GM23338 (cell line): Measurements from ENCODE around the gene PDIA6. TPM values are rescaled to one million over a fixed set of nuclear protein-coding genes. Genes with fewer than 3 reads are reported as not detected.

Experiments
- ATAC-seq: fragments of 200-7000 bp; cut with Tn5 transposase; 3 replicates; pipeline ENCODE4 v1.9.1; 2020
- DNase-seq: peaks from one replicate; pipeline ENCODE4 v3.0.0-alpha.2; 2015; ENCODE audit warnings: low spot score
- H2AFZ ChIP-seq: fragments of 200-600 bp; sonication (generic); 2 replicates; pipeline ENCODE4 v1.8.0; 2016; ENCODE audit warnings: antibody characterized with exemption, mild to moderate bottlenecking, moderate library complexity
- H3F3A ChIP-seq: fragments of 200-600 bp; sonication (generic); replicated peaks from 2 replicates; pipeline ENCODE4 v1.8.0; 2017; ENCODE audit warnings: antibody characterized with exemption, mixed run types, low read depth
- H3K27ac ChIP-seq: fragments of 200-600 bp; sonication (generic); 2 replicates; pipeline ENCODE4 v1.6.1; 2016; ENCODE audit warnings: low read depth
- H3K27me3 ChIP-seq: fragments of 200-600 bp; sonication (generic); 2 replicates; pipeline ENCODE4 v1.8.0; 2016; ENCODE audit warnings: mild to moderate bottlenecking, mixed run types, moderate library complexity; ENCODE audit not compliant: insufficient read depth
- H3K36me3 ChIP-seq: fragments of 200-600 bp; sonication (generic); 2 replicates; pipeline ENCODE4 v1.8.0; 2016; ENCODE audit warnings: mild to moderate bottlenecking; ENCODE audit not compliant: insufficient read depth
- H3K4me1 ChIP-seq: fragments of 200-600 bp; sonication (generic); 2 replicates; pipeline ENCODE4 v1.8.0; 2016; ENCODE audit warnings: mild to moderate bottlenecking, moderate library complexity; ENCODE audit not compliant: insufficient read depth
- H3K4me2 ChIP-seq: fragments of 200-600 bp; sonication (generic); 2 replicates; pipeline ENCODE4 v1.7.1; 2017; ENCODE audit warnings: mixed run types
- H3K4me3 ChIP-seq: fragments of 200-600 bp; sonication (generic); 2 replicates; pipeline ENCODE4 v1.6.1; 2016; ENCODE audit warnings: mixed run types
- H3K79me2 ChIP-seq: fragments of 200-600 bp; sonication (generic); replicated peaks from 2 replicates; pipeline ENCODE4 v1.8.0; 2017; ENCODE audit warnings: mild to moderate bottlenecking; ENCODE audit not compliant: insufficient read depth
- H3K9me2 ChIP-seq: fragments of 200-600 bp; sonication (generic); 2 replicates; pipeline ENCODE4 v1.8.0; 2017; ENCODE audit not compliant: insufficient read depth
- H4K20me1 ChIP-seq: fragments of 200-600 bp; sonication (generic); replicated peaks from 2 replicates; pipeline ENCODE4 v1.8.0; 2017; ENCODE audit warnings: mild to moderate bottlenecking; ENCODE audit not compliant: insufficient read depth
- H3K27ac Mint-ChIP-seq: 2 replicates; pipeline ENCODE4 v1.8.0; 2020; ENCODE audit warnings: inconsistent platforms, mild to moderate bottlenecking, moderate library complexity, mixed read lengths
- H3K27me3 Mint-ChIP-seq: 3 replicates; pipeline ENCODE4 v1.8.0; 2022; ENCODE audit warnings: low read depth, mild to moderate bottlenecking, moderate library complexity, mixed read lengths, inconsistent platforms; ENCODE audit not compliant: insufficient read depth, poor library complexity
- H3K36me3 Mint-ChIP-seq: 3 replicates; pipeline ENCODE4 v1.8.0; 2021; ENCODE audit warnings: low read depth, mild to moderate bottlenecking, inconsistent platforms, moderate library complexity, mixed read lengths
- H3K4me1 Mint-ChIP-seq: 3 replicates; pipeline ENCODE4 v1.8.0; 2020; ENCODE audit warnings: mild to moderate bottlenecking, inconsistent platforms, mixed read lengths
- H3K4me3 Mint-ChIP-seq: 3 replicates; pipeline ENCODE4 v1.8.0; 2021; ENCODE audit warnings: moderate library complexity, mild to moderate bottlenecking, inconsistent platforms, mixed read lengths
- H3K9me3 Mint-ChIP-seq: 3 replicates; pipeline ENCODE4 v1.8.0; 2020; ENCODE audit warnings: moderate library complexity, mild to moderate bottlenecking, inconsistent platforms, mixed read lengths
- CREB1 ChIP-seq: fragments of 250-450 bp; sonication (Bioruptor Pico); IDR thresholded peaks from 2 replicates; pipeline ENCODE4 v1.5.0; 2020; ENCODE audit warnings: low read depth, mild to moderate bottlenecking, moderate library complexity
- CTCF ChIP-seq, 2 experiments: fragments of 200-600 bp in 1 of 2; sonication (generic) in 1 of 2; conservative IDR thresholded peaks; 2 replicates each; pipeline versions ENCODE4 v1.5.1 to v1.6.1; 2016 to 2017; ENCODE audit warnings: antibody characterized with exemption in 2 of 2, low read depth in 2 of 2, mild to moderate bottlenecking in 2 of 2, moderate library complexity in 1 of 2
- POLR2AphosphoS5 ChIP-seq: IDR thresholded peaks from 2 replicates; pipeline ENCODE4 v1.6.1; 2016; ENCODE audit warnings: antibody characterized with exemption, low read depth
- REST ChIP-seq: IDR thresholded peaks from one replicate; pipeline ENCODE4 v1.6.1; 2018; ENCODE audit warnings: antibody characterized with exemption; ENCODE audit not compliant: unreplicated experiment
- STAT1 ChIP-seq: IDR thresholded peaks from one replicate; pipeline ENCODE4 v1.6.1; 2016; ENCODE audit warnings: antibody characterized with exemption; ENCODE audit not compliant: unreplicated experiment
- ZNF462 ChIP-seq: fragments of 250-450 bp; sonication (Bioruptor Pico); IDR thresholded peaks from 2 replicates; pipeline ENCODE4 v1.5.0; 2020; ENCODE audit warnings: mild to moderate bottlenecking, moderate library complexity
- polyA plus RNA-seq: library from polyadenylated mRNA; unstranded; fragments of >200 nt; fragmentation: Nextera tagmentation; extraction: Ambion mirVana; gene quantifications from 2 replicates; pipeline ENCODE4 v1.2.1, GENCODE V29; 2016
- total RNA-seq: library from RNA; depleted of rRNA; stranded (reverse); fragments of >200 nt; shearing (Covaris generic); gene quantifications from 2 replicates; pipeline ENCODE4 v1.2.3, GENCODE V29; 2014

The PDIA6 gene
- total and polyA plus RNA-seq, 2 experiments from 2014 or later, result 331 to 382 TPM

GRCh38 chr2:10835052-10835970 lies 22.7 kb upstream of the PDIA6 start:
- Histone ChIP-seq H3K27ac (no peak overlapping the region), H3F3A (no peaks in the 10 kb centered on the region), H3K4me3 (peak overlapping the region; percentile 39; the same call in 1 of the 2 replicates), H3K36me3 (no peaks in the 10 kb centered on the region), H3K79me2 (no peaks in the 10 kb centered on the region), H3K4me1 (peaks cover 8% of the 10 kb centered on the region; the same call in 1 of the 2 replicates), H3K27me3 (no peaks in the 10 kb centered on the region), H3K9me2 (no peaks in the 10 kb centered on the region), H4K20me1 (no peaks in the 10 kb centered on the region), H3K4me2 (peak overlapping the region; percentile 66; the same call in 1 of the 2 replicates), H2AFZ (peak overlapping the region; percentile 97)
- DNase-seq (peak; percentile 94), ATAC-seq (peak; percentile 85)
- Mint-ChIP-seq H3K27ac (no peak overlapping the region), H3K36me3 (peaks cover 6% of the 10 kb centered on the region; the same call in 2 of the 3 replicates), H3K27me3 (peaks cover 21% of the 10 kb centered on the region), H3K9me3 (peaks cover 8% of the 10 kb centered on the region), H3K4me3 (no peak overlapping the region), H3K4me1 (peaks cover 20% of the 10 kb centered on the region)
- TF ChIP-seq CREB1 (CRISPR knock-in tag) (no peak), CTCF (conservative IDR thresholded peaks at IDR 0.05; ENCODE audit: low read depth in 2 of 2) (peak; percentile 79 to 97)

- TF ChIP-seq REST, result no peak
- TF ChIP-seq STAT1, result no peak
- TF ChIP-seq ZNF462, result no peak
- TF ChIP-seq POLR2AphosphoS5, result no peak
- H3K27ac Mint-ChIP-seq, result no peak overlapping the region
- peak overlapping the region; percentile 52; the same call in 1 of the 2 replicates for H2AFZ ChIP-seq
Measured at GRCh38 chr2:10834068-10834655, 21.6 kb upstream of the PDIA6 start.

More at GRCh38 chr2:10834068-10834655, 21.6 kb upstream of the PDIA6 start:
- Histone ChIP-seq H3K9me2 (no peaks in the 10 kb centered on the region), H3K27me3 (no peaks in the 10 kb centered on the region), H3K4me2 (no peak overlapping the region), H3K4me1 (peaks cover 8% of the 10 kb centered on the region; the same call in 1 of the 2 replicates), H4K20me1 (no peaks in the 10 kb centered on the region), H3K79me2 (no peaks in the 10 kb centered on the region), H3F3A (no peaks in the 10 kb centered on the region), H3K4me3 (no peak overlapping the region), H3K36me3 (no peaks in the 10 kb centered on the region), H3K27ac (no peak overlapping the region)
- peaks cover 20% of the 10 kb centered on the region for H3K4me1 Mint-ChIP-seq
- no peak overlapping the region for H3K4me3 Mint-ChIP-seq
- peaks cover 21% of the 10 kb centered on the region for H3K27me3 Mint-ChIP-seq
- ATAC-seq, result no peak
- peaks cover 3% of the 10 kb centered on the region; the same call in 1 of the 3 replicates for H3K9me3 Mint-ChIP-seq
- H3K36me3 Mint-ChIP-seq, result no peaks in the 10 kb centered on the region
- DNase-seq, result no peak
